Neural cell (in vitro differentiated cells): Measurements from ENCODE around the gene CHN1. TPM values are rescaled to one million over a fixed set of nuclear protein-coding genes. Genes with fewer than 3 reads are reported as not detected.

ENCODE experiments used
- H2AFZ ChIP-seq: fragments of 200-600, 300-800 bp; sonication (generic), shearing (Covaris generic); 2 replicates; pipeline ENCODE4 v1.6.0; 2014; ENCODE audit warnings: low read depth, mild to moderate bottlenecking, antibody characterized with exemption, low read length, moderate library complexity
- H3F3A ChIP-seq: fragments of 200-600 bp; shearing (Covaris generic); 2 replicates; pipeline ENCODE4 v1.6.1; 2016; ENCODE audit warnings: mild to moderate bottlenecking, moderate library complexity, mixed read lengths, antibody characterized with exemption, low read length; ENCODE audit not compliant: insufficient read depth, poor library complexity, severe bottlenecking
- H3K27ac ChIP-seq: fragments of 200-600, 300-800 bp; sonication (generic), shearing (Covaris generic); 2 replicates; pipeline ENCODE4 v1.5.1; 2014; ENCODE audit warnings: mild to moderate bottlenecking, low read length, moderate library complexity
- H3K27me3 ChIP-seq: fragments of 300-800, 200-600 bp; sonication (generic), shearing (Covaris generic); 2 replicates; pipeline ENCODE4 v1.6.0; 2014; ENCODE audit warnings: mild to moderate bottlenecking, low read depth, low read length, moderate library complexity; ENCODE audit not compliant: insufficient read depth
- H3K36me3 ChIP-seq: fragments of 300-800, 200-600 bp; sonication (generic), shearing (Covaris generic); 2 replicates; pipeline ENCODE4 v1.5.1; 2014; ENCODE audit warnings: mild to moderate bottlenecking, antibody characterized with exemption, low read length, moderate library complexity; ENCODE audit not compliant: insufficient read depth
- H3K4me2 ChIP-seq: fragments of 300-800, 200-600 bp; sonication (generic), shearing (Covaris generic); 2 replicates; pipeline ENCODE4 v1.6.0; 2014; ENCODE audit warnings: mild to moderate bottlenecking, low read length
- H3K4me3 ChIP-seq: fragments of 300-800, 200-600 bp; sonication (generic), shearing (Covaris generic); 2 replicates; pipeline ENCODE4 v1.5.1; 2014; ENCODE audit warnings: mild to moderate bottlenecking, low read length, moderate library complexity
- H3K79me2 ChIP-seq: fragments of 200-600 bp; shearing (Covaris generic); replicated peaks from 2 replicates; pipeline ENCODE4 v1.6.0; 2014; ENCODE audit warnings: mild to moderate bottlenecking, low read length, moderate library complexity; ENCODE audit not compliant: insufficient read depth
- H3K9ac ChIP-seq: fragments of 300-800, 200-600 bp; sonication (generic), shearing (Covaris generic); 2 replicates; pipeline ENCODE4 v1.6.1; 2016; ENCODE audit warnings: mild to moderate bottlenecking, low read length, mixed read lengths
- H3K9me2 ChIP-seq: fragments of 200-600 bp; shearing (Covaris generic); 2 replicates; pipeline ENCODE4 v1.6.1; 2016; ENCODE audit warnings: mild to moderate bottlenecking, low read length, mixed read lengths; ENCODE audit not compliant: insufficient read depth
- H3K9me3 ChIP-seq: fragments of 200-600, 300-800 bp; sonication (generic), shearing (Covaris generic); 2 replicates; pipeline ENCODE4 v1.6.1; 2016; ENCODE audit warnings: mild to moderate bottlenecking, mixed run types, low read length, moderate library complexity, mixed read lengths
- H4K20me1 ChIP-seq: fragments of 200-600 bp; shearing (Covaris generic); 2 replicates; pipeline ENCODE4 v1.6.1; 2016; ENCODE audit warnings: mild to moderate bottlenecking, mixed run types; ENCODE audit not compliant: insufficient read depth
- EP300 ChIP-seq: fragments of 450-650 bp; conservative IDR thresholded peaks from 2 replicates; pipeline ENCODE4 v1.6.1; 2014; ENCODE audit warnings: antibody characterized with exemption, mild to moderate bottlenecking, moderate library complexity; ENCODE audit not compliant: poor library complexity, severe bottlenecking
- EZH2 ChIP-seq: fragments of 200-600, 300-800 bp; shearing (Covaris generic), sonication (generic); IDR thresholded peaks from 2 replicates; pipeline ENCODE4 v1.6.1; 2014; ENCODE audit warnings: antibody characterized with exemption, low read length, borderline replicate concordance, mild to moderate bottlenecking; ENCODE audit not compliant: insufficient read depth, poor library complexity, severe bottlenecking
- MXI1 ChIP-seq: fragments of 450-650 bp; conservative IDR thresholded peaks from 2 replicates; pipeline ENCODE4 v1.6.1; 2014; ENCODE audit warnings: antibody characterized with exemption, mild to moderate bottlenecking; ENCODE audit not compliant: poor library complexity, severe bottlenecking
- POLR2AphosphoS5 ChIP-seq: IDR thresholded peaks from 2 replicates; pipeline ENCODE4 v1.6.1; 2012
- RAD21 ChIP-seq: fragments of 450-650 bp; conservative IDR thresholded peaks from 2 replicates; pipeline ENCODE4 v1.6.1; 2014; ENCODE audit warnings: antibody characterized with exemption, mild to moderate bottlenecking, moderate library complexity
- SMC3 ChIP-seq: fragments of 450-650 bp; conservative IDR thresholded peaks from 2 replicates; pipeline ENCODE4 v1.6.1; 2014; ENCODE audit warnings: antibody characterized with exemption, mild to moderate bottlenecking, moderate library complexity; ENCODE audit not compliant: poor library complexity
- TAF1 ChIP-seq: IDR thresholded peaks from 2 replicates; pipeline ENCODE4 v1.6.1; 2012; ENCODE audit warnings: low read depth
- polyA plus RNA-seq: library from polyadenylated mRNA; depleted of rRNA; stranded (reverse); fragments of >200 nt; gene quantifications from 2 replicates; pipeline ENCODE4 v1.2.3, GENCODE V29; 2014
- TF ChIP-seq, protein P1 (sequence below): IDR thresholded peaks from 2 replicates; pipeline ENCODE4 v1.6.1; 2012; ENCODE audit warnings: borderline replicate concordance
- TF ChIP-seq, protein P2 (sequence below): fragments of 450-650 bp; IDR thresholded peaks from 2 replicates; pipeline ENCODE4 v1.5.1; 2014; ENCODE audit warnings: antibody characterized with exemption, mild to moderate bottlenecking, moderate library complexity; ENCODE audit not compliant: poor library complexity, severe bottlenecking

CHN1 gene
- polyA plus RNA-seq, 1 donor from 2014 or later: 133 TPM

DNA sequence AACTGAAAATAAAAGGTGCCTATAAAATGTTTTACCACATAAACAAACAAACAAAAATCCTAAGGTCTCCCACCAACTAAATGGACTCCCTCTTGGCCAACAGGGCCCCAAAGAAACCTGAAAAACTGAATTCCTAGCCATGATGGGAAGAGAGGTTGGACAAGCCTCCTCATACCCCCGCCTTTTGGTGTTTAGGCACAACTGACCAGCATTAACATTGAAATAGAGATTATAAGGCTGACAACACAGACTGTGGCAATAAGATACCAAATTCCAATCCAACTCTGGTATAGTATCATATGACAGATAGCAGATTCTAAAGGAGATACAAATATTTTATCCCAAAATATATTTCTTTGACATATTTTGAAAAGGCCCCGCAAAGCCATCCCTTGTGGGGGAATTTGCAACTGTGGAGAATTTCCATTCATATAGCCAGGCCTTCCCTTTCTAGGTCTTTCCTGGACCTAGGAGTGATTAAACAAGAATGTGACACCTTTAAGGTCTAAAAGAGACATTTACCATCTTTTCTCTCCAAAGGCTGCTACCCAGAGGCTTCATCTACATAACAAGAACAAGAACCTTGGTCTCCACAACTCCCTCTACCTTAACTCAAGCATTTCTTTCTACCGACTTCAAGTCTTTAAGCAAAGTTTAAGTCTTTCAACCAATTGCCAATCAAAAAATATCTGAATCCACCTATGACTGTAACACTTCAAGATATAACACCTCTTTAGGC is 80.0 kb downstream of the CHN1 start:
- Histone ChIP-seq H3K9me2 (no peaks in the 10 kb centered on the region), H3K9ac (no peak overlapping the region), H3K79me2 (no peaks in the 10 kb centered on the region), H3K4me3 (no peak overlapping the region), H3F3A (no peaks in the 10 kb centered on the region), H2AFZ (no peak overlapping the region), H3K4me2 (no peak overlapping the region), H3K9me3 (no peaks in the 10 kb centered on the region), H3K27ac (no peak overlapping the region), H4K20me1 (no peaks in the 10 kb centered on the region), H3K36me3 (no peaks in the 10 kb centered on the region), H3K27me3 (no peaks in the 10 kb centered on the region)
- no peak for TF ChIP-seq RAD21
- TF ChIP-seq EZH2: no peak

DNA sequence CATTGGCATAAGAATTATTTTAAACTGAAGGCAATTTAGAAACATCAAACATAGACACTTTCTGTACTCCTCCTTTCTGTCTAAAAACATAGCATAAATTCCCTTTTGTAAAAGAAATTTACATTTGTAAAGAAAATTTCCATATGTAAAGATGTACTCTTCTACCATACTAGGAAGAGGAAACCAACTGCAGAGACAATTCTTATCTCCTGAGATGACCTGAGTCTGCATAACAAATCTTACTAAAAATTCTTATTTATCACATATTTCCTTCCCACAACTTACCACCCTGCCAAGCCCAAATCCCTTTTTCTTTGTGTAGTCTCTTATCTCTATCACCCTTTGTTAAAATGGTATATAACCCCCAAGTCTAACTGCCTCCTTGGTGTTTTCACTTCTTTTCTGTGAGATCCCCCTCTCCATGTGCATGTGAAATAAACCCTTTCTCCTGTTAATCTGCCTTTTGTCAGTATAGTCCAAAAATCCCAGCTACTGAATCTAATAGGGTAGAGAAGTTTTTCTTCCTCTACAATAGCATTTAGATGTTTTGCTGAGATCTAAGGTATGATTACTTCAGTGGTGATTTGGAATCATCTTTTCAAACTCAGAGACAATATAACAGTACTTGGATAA is 81.0 kb downstream of the CHN1 start:
- H3K79me2 ChIP-seq: no peaks in the 10 kb centered on the region
- H2AFZ ChIP-seq: no peak overlapping the region
- no peak overlapping the region for H3K9ac ChIP-seq
- H3K4me3 ChIP-seq: no peak overlapping the region
- H3F3A ChIP-seq: no peaks in the 10 kb centered on the region
- no peaks in the 10 kb centered on the region for H3K9me3 ChIP-seq
- no peaks in the 10 kb centered on the region for H3K27me3 ChIP-seq
- no peaks in the 10 kb centered on the region for H4K20me1 ChIP-seq
- no peaks in the 10 kb centered on the region for H3K9me2 ChIP-seq
- TF ChIP-seq SMC3 (no peak), TAF1 (no peak), EP300 (no peak), MXI1 (no peak), POLR2AphosphoS5 (no peak), EZH2 (no peak), RAD21 (no peak)
- TF ChIP-seq, protein P1, sequence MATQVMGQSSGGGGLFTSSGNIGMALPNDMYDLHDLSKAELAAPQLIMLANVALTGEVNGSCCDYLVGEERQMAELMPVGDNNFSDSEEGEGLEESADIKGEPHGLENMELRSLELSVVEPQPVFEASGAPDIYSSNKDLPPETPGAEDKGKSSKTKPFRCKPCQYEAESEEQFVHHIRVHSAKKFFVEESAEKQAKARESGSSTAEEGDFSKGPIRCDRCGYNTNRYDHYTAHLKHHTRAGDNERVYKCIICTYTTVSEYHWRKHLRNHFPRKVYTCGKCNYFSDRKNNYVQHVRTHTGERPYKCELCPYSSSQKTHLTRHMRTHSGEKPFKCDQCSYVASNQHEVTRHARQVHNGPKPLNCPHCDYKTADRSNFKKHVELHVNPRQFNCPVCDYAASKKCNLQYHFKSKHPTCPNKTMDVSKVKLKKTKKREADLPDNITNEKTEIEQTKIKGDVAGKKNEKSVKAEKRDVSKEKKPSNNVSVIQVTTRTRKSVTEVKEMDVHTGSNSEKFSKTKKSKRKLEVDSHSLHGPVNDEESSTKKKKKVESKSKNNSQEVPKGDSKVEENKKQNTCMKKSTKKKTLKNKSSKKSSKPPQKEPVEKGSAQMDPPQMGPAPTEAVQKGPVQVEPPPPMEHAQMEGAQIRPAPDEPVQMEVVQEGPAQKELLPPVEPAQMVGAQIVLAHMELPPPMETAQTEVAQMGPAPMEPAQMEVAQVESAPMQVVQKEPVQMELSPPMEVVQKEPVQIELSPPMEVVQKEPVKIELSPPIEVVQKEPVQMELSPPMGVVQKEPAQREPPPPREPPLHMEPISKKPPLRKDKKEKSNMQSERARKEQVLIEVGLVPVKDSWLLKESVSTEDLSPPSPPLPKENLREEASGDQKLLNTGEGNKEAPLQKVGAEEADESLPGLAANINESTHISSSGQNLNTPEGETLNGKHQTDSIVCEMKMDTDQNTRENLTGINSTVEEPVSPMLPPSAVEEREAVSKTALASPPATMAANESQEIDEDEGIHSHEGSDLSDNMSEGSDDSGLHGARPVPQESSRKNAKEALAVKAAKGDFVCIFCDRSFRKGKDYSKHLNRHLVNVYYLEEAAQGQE: no peak
- TF ChIP-seq, protein P2, sequence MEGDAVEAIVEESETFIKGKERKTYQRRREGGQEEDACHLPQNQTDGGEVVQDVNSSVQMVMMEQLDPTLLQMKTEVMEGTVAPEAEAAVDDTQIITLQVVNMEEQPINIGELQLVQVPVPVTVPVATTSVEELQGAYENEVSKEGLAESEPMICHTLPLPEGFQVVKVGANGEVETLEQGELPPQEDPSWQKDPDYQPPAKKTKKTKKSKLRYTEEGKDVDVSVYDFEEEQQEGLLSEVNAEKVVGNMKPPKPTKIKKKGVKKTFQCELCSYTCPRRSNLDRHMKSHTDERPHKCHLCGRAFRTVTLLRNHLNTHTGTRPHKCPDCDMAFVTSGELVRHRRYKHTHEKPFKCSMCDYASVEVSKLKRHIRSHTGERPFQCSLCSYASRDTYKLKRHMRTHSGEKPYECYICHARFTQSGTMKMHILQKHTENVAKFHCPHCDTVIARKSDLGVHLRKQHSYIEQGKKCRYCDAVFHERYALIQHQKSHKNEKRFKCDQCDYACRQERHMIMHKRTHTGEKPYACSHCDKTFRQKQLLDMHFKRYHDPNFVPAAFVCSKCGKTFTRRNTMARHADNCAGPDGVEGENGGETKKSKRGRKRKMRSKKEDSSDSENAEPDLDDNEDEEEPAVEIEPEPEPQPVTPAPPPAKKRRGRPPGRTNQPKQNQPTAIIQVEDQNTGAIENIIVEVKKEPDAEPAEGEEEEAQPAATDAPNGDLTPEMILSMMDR: no peak
- no peak overlapping the region for H3K27ac ChIP-seq
- H3K4me2 ChIP-seq: no peak overlapping the region
- no peaks in the 10 kb centered on the region for H3K36me3 ChIP-seq
